Right lobe of liver (tissue), 6 donors: ENCODE measurements around the gene MBD3L2. TPM values are rescaled to one million over a fixed set of nuclear protein-coding genes. Genes with fewer than 3 reads are reported as not detected.

Experiments used
- ATAC-seq, 4 donors: fragments of 200-7000 bp; cut with Tn5 transposase; one replicate each; pipeline ENCODE4 v1.9.1; 2020; ENCODE audit warnings: mild to moderate bottlenecking in 4 of 4, moderate library complexity in 4 of 4
- DNase-seq, 3 donors: peaks; one replicate each; pipeline ENCODE4 v3.0.0-alpha.2; 2020
- H3K27ac ChIP-seq, 3 donors: fragments of 200-600 bp; one replicate each; pipeline ENCODE4 v1.8.0; 2022
- H3K27me3 ChIP-seq, 2 donors: fragments of 200-600 bp; one replicate each; pipeline ENCODE4 v1.8.0; 2022
- H3K36me3 ChIP-seq, 4 donors: fragments of 200-600 bp; sonication (generic) in 1 of 4; one replicate each; pipeline versions ENCODE4 v1.5.1 to v1.8.0; 2017 to 2022; ENCODE audit warnings: control low read depth in 1 of 4
- H3K4me1 ChIP-seq, 4 donors: fragments of 200-600 bp; sonication (generic) in 1 of 4; one replicate each; pipeline versions ENCODE4 v1.5.1 to v1.8.0; 2017 to 2022; ENCODE audit warnings: control low read depth in 1 of 4
- H3K4me3 ChIP-seq, 3 donors: fragments of 200-600 bp; one replicate each; pipeline ENCODE4 v1.8.0; 2022
- H3K9me3 ChIP-seq, 4 donors: fragments of 200-600 bp; sonication (generic) in 1 of 4; one replicate each; pipeline versions ENCODE4 v1.5.1 to v1.8.0; 2017 to 2022; ENCODE audit warnings: control low read depth in 1 of 4
- POLR2A ChIP-seq: fragments of 450-650 bp; IDR thresholded peaks from one replicate; pipeline ENCODE4 v1.6.1; 2017; ENCODE audit warnings: antibody characterized with exemption, mild to moderate bottlenecking
- WGBS: methylation state at CpG from one replicate; pipeline ENCODE4 v1.1.6; 2018; ENCODE audit warnings: low coverage, low lambda C conversion rate; ENCODE audit not compliant: insufficient coverage; ENCODE audit errors: missing lambda C conversion rate; 5-methylcytosine and 5-hydroxymethylcytosine counted together
- intact Hi-C, 2 donors: fragments of 100-400 bp; cut with DNase I; formaldehyde crosslinking; loops; one replicate each; pipeline versions ENCODE4 v1.11.2 to v1.14.1; 2022
- total RNA-seq, 6 experiments: library from RNA; depleted of rRNA in 2 of 6; stranded (reverse); fragments of >200 nt in 2 of 6; fragmentation: NEBNext Ultra II Directional in 3 of 6; extraction: Animal tissue kit (Norgen Biotek cat#: 25700) in 3 of 6; gene quantifications; one replicate each; pipeline versions ENCODE4 v1.1.0 to v1.2.4, GENCODE V29; 2016 to 2023
- TF ChIP-seq, protein P1 (sequence below), 4 donors: fragments of 200-600 bp in 3 of 4; fragments of 450-650 bp in 1 of 4; IDR thresholded peaks; one replicate each; pipeline versions ENCODE4 v1.5.1 to v1.8.0; 2016 to 2022; ENCODE audit warnings: antibody characterized with exemption in 4 of 4, mild to moderate bottlenecking in 2 of 4
- donor health status: DM: no; HTN: yes; CAD: no.
- donor health status: DM: no; HTN: no; CAD: no.
- donor health status: DM: no; HTN: no; CAD: no.
- donor health status: DM: no; HTN: yes; CAD: no.
- donor health status: DM: no; HTN: yes; CAD: no.

The MBD3L2 gene
- total RNA-seq, 6 experiments from 2014 or later, result not detected

DNA sequence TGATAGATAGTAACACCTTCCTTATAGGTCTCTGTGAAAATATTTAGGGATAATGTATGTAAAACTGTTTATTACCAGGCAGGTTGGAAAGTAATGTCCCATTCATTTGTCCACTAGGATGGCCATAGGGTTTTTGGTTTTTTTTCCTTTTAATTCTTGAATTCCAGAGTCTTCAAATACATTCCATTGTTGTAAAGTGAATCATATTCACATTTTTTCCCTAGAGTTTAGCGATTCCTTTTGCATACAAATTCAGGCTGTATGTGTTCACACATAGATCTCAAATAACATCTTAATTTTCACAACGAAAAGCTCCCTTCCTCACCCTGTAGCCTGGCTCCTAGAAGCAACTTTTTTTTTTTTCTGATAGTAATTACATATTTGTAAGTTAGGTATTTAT, 18.6 kb downstream of the MBD3L2 start:
- Histone ChIP-seq H3K27ac (no peak overlapping the region), H3K27me3 (no peaks in the 10 kb centered on the region), H3K36me3 (peaks cover 4 to 15% (median 10%) of the 10 kb centered on the region in 4 donors), H3K4me1 (peaks cover 0 to 10% (median 3%) of the 10 kb centered on the region in 4 donors), H3K4me3 (no peak overlapping the region), H3K9me3 (no peaks in the 10 kb centered on the region)
- no peak for DNase-seq
- 86% methylated on average over 2 of the region's 2 CpGs for WGBS
- TF ChIP-seq, protein P1, sequence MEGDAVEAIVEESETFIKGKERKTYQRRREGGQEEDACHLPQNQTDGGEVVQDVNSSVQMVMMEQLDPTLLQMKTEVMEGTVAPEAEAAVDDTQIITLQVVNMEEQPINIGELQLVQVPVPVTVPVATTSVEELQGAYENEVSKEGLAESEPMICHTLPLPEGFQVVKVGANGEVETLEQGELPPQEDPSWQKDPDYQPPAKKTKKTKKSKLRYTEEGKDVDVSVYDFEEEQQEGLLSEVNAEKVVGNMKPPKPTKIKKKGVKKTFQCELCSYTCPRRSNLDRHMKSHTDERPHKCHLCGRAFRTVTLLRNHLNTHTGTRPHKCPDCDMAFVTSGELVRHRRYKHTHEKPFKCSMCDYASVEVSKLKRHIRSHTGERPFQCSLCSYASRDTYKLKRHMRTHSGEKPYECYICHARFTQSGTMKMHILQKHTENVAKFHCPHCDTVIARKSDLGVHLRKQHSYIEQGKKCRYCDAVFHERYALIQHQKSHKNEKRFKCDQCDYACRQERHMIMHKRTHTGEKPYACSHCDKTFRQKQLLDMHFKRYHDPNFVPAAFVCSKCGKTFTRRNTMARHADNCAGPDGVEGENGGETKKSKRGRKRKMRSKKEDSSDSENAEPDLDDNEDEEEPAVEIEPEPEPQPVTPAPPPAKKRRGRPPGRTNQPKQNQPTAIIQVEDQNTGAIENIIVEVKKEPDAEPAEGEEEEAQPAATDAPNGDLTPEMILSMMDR (IDR thresholded peaks at IDR 0.05), result no peak
- TF ChIP-seq POLR2A, result no peak
- ATAC-seq, result no peak
- intact Hi-C loops, result no loop called here

DNA sequence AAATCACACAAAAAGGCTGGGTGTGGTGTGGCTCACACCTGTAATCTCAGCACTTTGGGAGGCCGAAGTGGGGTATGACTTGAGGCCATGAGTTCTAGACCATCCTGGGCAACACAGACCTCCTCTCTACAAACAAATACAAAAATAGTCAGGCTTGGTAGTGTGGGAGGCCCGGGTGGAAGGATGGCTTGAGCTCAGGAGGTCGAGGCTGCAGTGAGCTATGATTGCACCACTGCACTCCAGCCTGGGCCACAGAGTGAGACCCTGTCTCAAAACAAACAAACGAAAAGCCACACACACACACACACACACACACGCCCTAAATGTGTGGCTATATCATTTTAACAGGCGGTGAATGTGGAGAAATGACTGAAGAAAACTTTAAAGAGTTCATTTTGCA, 19.5 kb downstream of the MBD3L2 start:
- H3K36me3 ChIP-seq, result peaks cover 4 to 22% (median 13%) of the 10 kb centered on the region in 4 donors
- no peak for TF ChIP-seq POLR2A
- TF ChIP-seq, protein P1 (IDR thresholded peaks at IDR 0.05), result no peak
- DNase-seq, result no peak
- H3K4me3 ChIP-seq, result no peak overlapping the region
- 76% methylated on average over 4 of the region's 6 CpGs for WGBS
- intact Hi-C loops, result no loop called here
- no peaks in the 10 kb centered on the region for H3K9me3 ChIP-seq
- H3K27ac ChIP-seq, result no peak overlapping the region
- no peaks in the 10 kb centered on the region for H3K27me3 ChIP-seq
- H3K4me1 ChIP-seq, result peaks cover 0 to 10% (median 3%) of the 10 kb centered on the region in 4 donors
- no peak for ATAC-seq

DNA sequence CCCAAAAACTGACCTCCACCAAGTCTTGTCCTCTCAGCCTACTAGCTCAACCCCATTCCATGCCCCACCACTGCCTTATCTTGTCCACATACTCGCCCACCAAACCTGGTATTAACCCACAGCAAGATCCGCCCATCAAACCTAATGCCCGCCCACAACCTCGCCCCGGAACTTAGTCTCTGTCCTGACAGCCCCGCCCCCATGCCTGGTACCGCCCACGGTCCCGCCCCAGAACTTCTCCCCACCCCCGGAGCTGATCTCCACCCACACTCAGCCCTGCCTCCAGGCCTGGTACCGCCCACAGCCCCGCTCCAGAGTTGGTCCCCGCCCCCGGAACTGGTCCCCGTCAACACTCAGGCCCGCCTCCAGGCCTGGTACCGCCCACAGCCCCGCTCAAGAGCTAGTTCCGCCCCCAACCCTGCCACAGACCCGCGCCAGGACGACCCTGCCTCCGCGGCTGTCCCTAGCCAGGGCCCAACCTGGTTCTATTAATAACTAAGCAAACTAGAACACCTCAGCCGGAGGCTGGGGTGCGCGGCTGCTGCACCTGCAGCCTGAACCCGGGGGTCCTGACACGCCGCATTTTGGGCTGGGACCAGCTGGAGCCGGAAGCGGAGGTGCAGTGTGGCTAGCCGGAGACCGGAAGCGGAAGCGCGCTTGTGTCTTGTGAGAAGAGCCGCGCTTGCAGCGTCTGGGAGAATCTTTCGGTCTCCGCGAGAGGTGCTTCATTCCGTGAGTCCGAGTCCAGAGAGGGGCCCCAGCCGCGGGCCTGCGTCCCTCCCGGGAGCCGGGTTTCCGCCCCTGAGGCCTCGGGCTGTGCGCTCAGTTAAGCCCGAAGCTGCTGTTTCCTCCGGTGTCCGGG, 20.2 kb downstream of the MBD3L2 start, which contains the start of gene ZNF557:
ZNF557 (plus strand) TSS at position 662 of the 862 bp plus-strand sequence. CDS start 5,372 bp downstream, outside the sequence.
- Histone ChIP-seq H3K27me3 (no peaks in the 10 kb centered on the region), H3K36me3 (peaks cover 4 to 26% (median 16%) of the 10 kb centered on the region in 4 donors), H3K27ac (peak within 1 kb of the TSS; percentile 25 to 73 (median 33)), H3K4me3 (peak within 1 kb of the TSS; percentile 61 to 99 (median 89)), H3K9me3 (no peaks in the 10 kb centered on the region), H3K4me1 (peaks cover 0 to 10% (median 3%) of the 10 kb centered on the region in 4 donors)
- DNase-seq (peak; percentile 99 to 100 (median 100)), ATAC-seq (peak; percentile 99 to 100 (median 100))
- intact Hi-C loops, result no loop called here
- WGBS, result under 1% methylated on average over 23 of the region's 56 CpGs
- TF ChIP-seq, protein P1 (IDR thresholded peaks at IDR 0.05), result no peak
- peak; percentile 61 for TF ChIP-seq POLR2A

DNA sequence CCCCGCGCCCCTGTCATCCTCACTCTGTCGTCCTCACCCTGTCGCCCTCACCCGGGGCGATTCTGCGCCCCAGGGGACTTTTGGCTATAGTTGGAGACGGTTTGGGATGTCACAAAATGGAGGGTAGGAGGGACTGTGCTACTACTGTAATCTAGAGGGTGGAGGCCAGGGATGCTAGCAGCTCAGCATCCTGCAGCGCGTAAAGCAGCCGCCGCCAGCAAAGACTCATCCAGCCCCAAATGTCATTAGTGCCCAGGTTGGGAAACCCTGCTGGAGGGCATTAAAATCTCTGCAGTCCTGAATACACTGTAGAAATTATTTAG, 20.7 kb downstream of the MBD3L2 start:
- Histone ChIP-seq H3K27ac (peak overlapping the region; percentile 25 to 73 (median 33)), H3K27me3 (no peaks in the 10 kb centered on the region), H3K9me3 (no peaks in the 10 kb centered on the region), H3K4me3 (peak overlapping the region; percentile 61 to 99 (median 89)), H3K4me1 (peaks cover 0 to 10% (median 3%) of the 10 kb centered on the region in 4 donors), H3K36me3 (peaks cover 4 to 26% (median 18%) of the 10 kb centered on the region in 4 donors)
- no peak for TF ChIP-seq POLR2A
- TF ChIP-seq, protein P1 (IDR thresholded peaks at IDR 0.05), result no peak
- DNase-seq, result no peak
- 0% methylated on average over 10 of the region's 12 CpGs for WGBS
- intact Hi-C loops, result no loop called here
- peak in 1 of 4 donors; percentile 1 for ATAC-seq
